HUES64 (cell line): Measurements from ENCODE around the gene C4B.
"Not testable (repeated sequence)": the region's sequence is repeated elsewhere in the genome, so short reads cannot be mapped to it uniquely, and the experiment has no call there.

Source experiments
- H3K27ac ChIP-seq: 2 replicates; pipeline ENCODE4 v1.7.0; 2013; ENCODE audit warnings: low read depth, low read length, inconsistent platforms
- H3K27me3 ChIP-seq: 2 replicates; pipeline ENCODE4 v1.6.1; 2013; ENCODE audit warnings: mild to moderate bottlenecking, low read length; ENCODE audit not compliant: insufficient read depth
- H3K36me3 ChIP-seq: 2 replicates; pipeline ENCODE4 v1.6.1; 2013; ENCODE audit warnings: mild to moderate bottlenecking, low read length; ENCODE audit not compliant: insufficient read depth
- H3K4me1 ChIP-seq: 2 replicates; pipeline ENCODE4 v1.6.1; 2013; ENCODE audit warnings: mild to moderate bottlenecking, low read length, moderate library complexity; ENCODE audit not compliant: insufficient read depth
- H3K4me3 ChIP-seq: 2 replicates; pipeline ENCODE4 v1.5.1; 2013; ENCODE audit warnings: mild to moderate bottlenecking, low read length, moderate library complexity
- H3K9ac ChIP-seq: 2 replicates; pipeline ENCODE4 v1.6.1; 2013; ENCODE audit warnings: mild to moderate bottlenecking, low read depth, low read length
- H3K9me3 ChIP-seq: 2 replicates; pipeline ENCODE4 v1.6.1; 2013; ENCODE audit warnings: low read depth, low read length; ENCODE audit not compliant: insufficient read depth
- WGBS: fragments of 150-250, 120-280 bp; methylation state at CpG from one replicate; pipeline ENCODE4 v1.1.7; 2013; ENCODE audit warnings: missing lambda C conversion rate; 5-methylcytosine and 5-hydroxymethylcytosine counted together

Gene C4B

GRCh38 chr6:32064706-32065105 lies 50.1 kb downstream of the C4B start:
- H3K9ac ChIP-seq = no peak overlapping the region
- 93% methylated on average over 14 of the region's 14 CpGs for WGBS

DNA sequence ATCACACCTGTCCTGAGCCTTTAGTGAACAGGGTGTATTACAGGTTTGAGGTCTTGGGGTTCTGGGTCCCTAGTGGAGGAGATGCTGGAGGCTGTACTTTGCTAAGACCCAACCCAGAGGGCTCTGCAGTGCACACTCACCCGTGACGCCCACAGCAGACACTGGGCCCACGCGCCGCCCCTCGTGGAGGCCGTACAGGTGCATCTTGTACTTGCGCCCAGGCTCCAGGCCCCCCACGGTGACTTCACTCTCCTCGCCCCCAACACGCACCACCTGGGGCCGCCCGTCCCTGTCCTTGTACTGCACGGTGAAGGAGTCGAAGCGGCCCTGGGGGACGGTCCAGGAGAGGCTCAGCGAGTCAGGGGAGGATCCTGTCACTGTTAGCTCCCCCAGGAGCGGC lies 52.9 kb downstream of the C4B start:
- H3K27ac ChIP-seq, H3K4me1 ChIP-seq: not testable (repeated sequence)
- 92% methylated on average over 19 of the region's 19 CpGs for WGBS

More at GRCh38 chr6:32064706-32065105, 50.1 kb downstream of the C4B start:
- no peaks in the 10 kb centered on the region for H3K36me3 ChIP-seq
- no peaks in the 10 kb centered on the region for H3K9me3 ChIP-seq
- no peaks in the 10 kb centered on the region for H3K4me1 ChIP-seq
- H3K27ac ChIP-seq = no peak overlapping the region
- no peak overlapping the region for H3K4me3 ChIP-seq
- H3K27me3 ChIP-seq = no peaks in the 10 kb centered on the region

GRCh38 chr6:32068315-32068714 lies 53.7 kb downstream of the C4B start:
- not testable (repeated sequence) for H3K36me3 ChIP-seq, H3K4me3 ChIP-seq, H3K27me3 ChIP-seq, H3K4me1 ChIP-seq, H3K9ac ChIP-seq, H3K27ac ChIP-seq, H3K9me3 ChIP-seq
- WGBS = 95% methylated on average over 13 of the region's 13 CpGs

More for the DNA sequence above, 52.9 kb downstream of the C4B start:
- not testable (repeated sequence) for H3K36me3 ChIP-seq, H3K9me3 ChIP-seq, H3K4me3 ChIP-seq, H3K27me3 ChIP-seq, H3K9ac ChIP-seq

DNA sequence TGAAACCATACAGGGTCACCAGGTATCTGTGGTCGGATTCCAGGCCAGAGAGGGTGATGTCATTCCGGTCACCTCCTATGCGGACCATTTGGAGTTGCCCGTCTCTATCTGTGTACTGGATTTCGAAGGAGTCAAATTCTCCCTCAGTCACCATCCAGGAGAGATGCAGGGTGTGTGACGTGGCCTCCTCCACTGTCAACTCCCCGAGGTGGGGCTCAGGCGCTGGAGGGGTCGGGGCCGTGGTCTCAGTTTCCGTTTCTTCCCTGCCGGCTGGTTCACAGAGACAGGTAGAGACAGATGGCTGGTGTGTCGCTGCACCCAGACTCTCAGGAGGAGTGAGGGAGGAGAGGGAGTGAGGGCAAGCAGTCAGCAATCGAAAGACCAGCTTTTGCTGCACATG lies 54.3 kb downstream of the C4B start:
- H3K4me1 ChIP-seq = peaks cover 10% of the 10 kb centered on the region
- H3K9ac ChIP-seq = no peak overlapping the region
- H3K27me3 ChIP-seq = no peaks in the 10 kb centered on the region
- no peak overlapping the region for H3K27ac ChIP-seq
- H3K9me3 ChIP-seq = no peaks in the 10 kb centered on the region
- 93% methylated on average over 14 of the region's 14 CpGs for WGBS
- no peak overlapping the region for H3K4me3 ChIP-seq
- H3K36me3 ChIP-seq = no peaks in the 10 kb centered on the region

GRCh38 chr6:32069460-32069859 lies 54.9 kb downstream of the C4B start:
- no peaks in the 10 kb centered on the region for H3K27me3 ChIP-seq
- H3K9ac ChIP-seq = no peak overlapping the region
- H3K4me1 ChIP-seq = peaks cover 10% of the 10 kb centered on the region
- H3K36me3 ChIP-seq = no peaks in the 10 kb centered on the region
- no peak overlapping the region for H3K27ac ChIP-seq
- H3K9me3 ChIP-seq = no peaks in the 10 kb centered on the region
- no peak overlapping the region for H3K4me3 ChIP-seq
- WGBS = 94% methylated on average over 17 of the region's 17 CpGs

GRCh38 chr6:32069878-32070515 lies 55.4 kb downstream of the C4B start:
- H3K9me3 ChIP-seq = no peaks in the 10 kb centered on the region
- 90% methylated on average over 24 of the region's 24 CpGs for WGBS
- no peak overlapping the region for H3K4me3 ChIP-seq
- H3K27me3 ChIP-seq = no peaks in the 10 kb centered on the region
- H3K36me3 ChIP-seq = no peaks in the 10 kb centered on the region
- H3K27ac ChIP-seq = no peak overlapping the region
- no peak overlapping the region for H3K9ac ChIP-seq
- peaks cover 10% of the 10 kb centered on the region for H3K4me1 ChIP-seq

GRCh38 chr6:32070814-32071543 lies 56.4 kb downstream of the C4B start:
- Histone ChIP-seq H3K9ac (no peak overlapping the region), H3K4me3 (no peak overlapping the region), H3K4me1 (peaks cover 10% of the 10 kb centered on the region), H3K9me3 (no peaks in the 10 kb centered on the region), H3K27me3 (no peaks in the 10 kb centered on the region), H3K27ac (no peak overlapping the region), H3K36me3 (no peaks in the 10 kb centered on the region)
- 66% methylated on average over 16 of the region's 16 CpGs for WGBS

DNA sequence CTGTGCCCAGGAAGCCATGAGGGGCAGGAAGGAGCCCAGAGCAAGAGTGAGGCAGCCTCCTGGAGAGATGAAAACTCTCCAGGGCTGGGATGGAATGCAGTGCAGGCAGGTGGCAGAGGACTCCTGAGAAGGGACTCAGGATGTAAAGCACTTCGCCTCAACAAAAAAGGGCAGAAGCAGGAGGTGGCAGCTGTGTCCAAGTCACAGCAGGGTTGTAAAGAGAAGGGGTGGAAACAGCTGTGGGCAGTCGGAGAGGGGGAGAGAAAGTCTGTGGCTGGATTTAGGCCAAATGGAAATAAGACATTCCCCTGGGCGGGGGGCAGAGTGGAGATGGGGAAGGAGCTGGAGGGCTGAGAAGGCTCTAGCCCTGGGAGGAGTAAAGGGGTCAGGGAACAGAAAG lies 58.5 kb downstream of the C4B start:
- no peak overlapping the region for H3K9ac ChIP-seq
- peaks cover 10% of the 10 kb centered on the region for H3K4me1 ChIP-seq
- H3K9me3 ChIP-seq = no peaks in the 10 kb centered on the region
- no peaks in the 10 kb centered on the region for H3K36me3 ChIP-seq
- no peak overlapping the region for H3K4me3 ChIP-seq
- no peaks in the 10 kb centered on the region for H3K27me3 ChIP-seq
- H3K27ac ChIP-seq = no peak overlapping the region
- WGBS = 57% methylated on average over 3 of the region's 3 CpGs

GRCh38 chr6:32073613-32074012 lies 59.0 kb downstream of the C4B start:
- Histone ChIP-seq H3K27ac (no peak overlapping the region), H3K4me3 (no peak overlapping the region), H3K4me1 (peaks cover 10% of the 10 kb centered on the region), H3K9me3 (no peaks in the 10 kb centered on the region), H3K36me3 (no peaks in the 10 kb centered on the region), H3K27me3 (no peaks in the 10 kb centered on the region), H3K9ac (no peak overlapping the region)
- 96% methylated on average over 10 of the region's 10 CpGs for WGBS

- 92% methylated on average over 8 of the region's 8 CpGs for WGBS
- Histone ChIP-seq H3K4me1 (peaks cover 10% of the 10 kb centered on the region), H3K27ac (no peak overlapping the region), H3K27me3 (no peaks in the 10 kb centered on the region), H3K9ac (no peak overlapping the region), H3K4me3 (no peak overlapping the region), H3K9me3 (no peaks in the 10 kb centered on the region), H3K36me3 (no peaks in the 10 kb centered on the region)
These were observed 60.5 kb downstream of the C4B start for GRCh38 chr6:32074996-32075532.

DNA sequence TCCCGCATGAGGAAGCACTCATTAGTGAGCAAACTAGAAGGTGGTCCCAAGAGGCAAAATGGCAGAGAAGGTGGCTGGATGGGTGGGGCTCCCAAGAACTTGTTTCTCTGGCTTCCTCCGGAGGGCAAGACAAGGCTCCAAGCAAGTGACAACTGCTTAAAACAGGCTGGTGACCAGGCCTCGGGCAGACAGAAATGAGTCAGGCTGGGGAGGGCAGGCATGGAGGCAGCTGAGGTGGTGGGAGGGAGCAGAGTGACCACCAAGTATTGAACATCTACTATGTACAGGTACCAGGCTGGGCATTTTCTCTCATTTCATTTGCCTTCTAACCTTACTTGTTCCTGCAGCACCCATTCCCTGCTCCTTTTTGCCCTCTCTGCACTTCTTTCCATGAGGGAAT lies 61.2 kb downstream of the C4B start:
- WGBS = 84% methylated on average over 3 of the region's 3 CpGs
- Histone ChIP-seq H3K9ac (no peak overlapping the region), H3K9me3 (no peaks in the 10 kb centered on the region), H3K27ac (no peak overlapping the region), H3K27me3 (no peaks in the 10 kb centered on the region), H3K4me3 (no peak overlapping the region), H3K36me3 (no peaks in the 10 kb centered on the region), H3K4me1 (peaks cover 5% of the 10 kb centered on the region; the same call in 1 of the 2 replicates)
